GM18519 (cell line): ENCODE measurements around the gene RELCH.
"Not testable (repeated sequence)": the region's sequence is repeated elsewhere in the genome, so short reads cannot be mapped to it uniquely, and the experiment has no call there.

ENCODE experiments used
- ATAC-seq: cut with Tn5 transposase; IDR thresholded peaks from one replicate; pipeline ENCODE4 v1.9.1; 2021; ENCODE audit warnings: mild to moderate bottlenecking, moderate library complexity; ENCODE audit not compliant: unreplicated experiment, low FRiP score

The RELCH gene

GRCh38 chr18:62186774-62187542 lies at the start of gene RELCH, which contains the start of gene PIGN:
TSS of gene RELCH (plus strand) at chr18:62187255. CDS start at chr18:62187506, 251 bp downstream.
TSS of gene PIGN (minus strand) at chr18:62187056. CDS start at chr18:62161353, 25,703 bp downstream.
- peak; percentile 79 for ATAC-seq

- no peak for ATAC-seq
Observed at GRCh38 chr18:62138461-62139235, 48.4 kb upstream of the RELCH start.

GRCh38 chr18:62140259-62140658 lies 46.8 kb upstream of the RELCH start:
- ATAC-seq: no peak

- ATAC-seq: no peak
Observed at GRCh38 chr18:62144338-62144737, 42.7 kb upstream of the RELCH start.

GRCh38 chr18:62151068-62151771 lies 35.8 kb upstream of the RELCH start:
- no peak for ATAC-seq

GRCh38 chr18:62152844-62153243 lies 34.2 kb upstream of the RELCH start:
- ATAC-seq: no peak

- ATAC-seq: no peak
Observed at GRCh38 chr18:62157843-62158242, 29.2 kb upstream of the RELCH start.

GRCh38 chr18:62164310-62164709 lies 22.7 kb upstream of the RELCH start:
- no peak for ATAC-seq

GRCh38 chr18:62164855-62165487 lies 22.1 kb upstream of the RELCH start:
- ATAC-seq: no peak

GRCh38 chr18:62165583-62165982 lies 21.5 kb upstream of the RELCH start:
- ATAC-seq: no peak

- not testable (repeated sequence) for ATAC-seq
Observed at GRCh38 chr18:62166524-62166923, 20.5 kb upstream of the RELCH start.

GRCh38 chr18:62170857-62171256 lies 16.2 kb upstream of the RELCH start:
- no peak for ATAC-seq

GRCh38 chr18:62172298-62172697 lies 14.8 kb upstream of the RELCH start:
- no peak for ATAC-seq

- no peak for ATAC-seq
Observed at GRCh38 chr18:62175521-62175920, 11.5 kb upstream of the RELCH start.

GRCh38 chr18:62177271-62177670 lies 9.8 kb upstream of the RELCH start:
- no peak for ATAC-seq

GRCh38 chr18:62179213-62179612 lies 7.8 kb upstream of the RELCH start:
- ATAC-seq: no peak

- no peak for ATAC-seq
Observed at GRCh38 chr18:62182220-62182619, 4.8 kb upstream of the RELCH start.

GRCh38 chr18:62183578-62184195 lies 3.4 kb upstream of the RELCH start:
- ATAC-seq: no peak

- ATAC-seq: peak; percentile 4
Observed at GRCh38 chr18:62186499-62186773, 619 bp upstream of the RELCH start.
